22Rv1 (cell line): Measurements from ENCODE around the gene AOPEP.

Experiments
- H3K27ac ChIP-seq: fragments of 450-650 bp; 2 replicates; pipeline ENCODE4 v1.5.1; 2017
- ZFX ChIP-seq: fragments of 450-650 bp; IDR thresholded peaks from 2 replicates; pipeline ENCODE4 v1.6.1; 2017; ENCODE audit warnings: antibody characterized with exemption, borderline replicate concordance
- TF ChIP-seq, protein P1 (sequence below): fragments of 450-650 bp; IDR thresholded peaks from 2 replicates; pipeline ENCODE4 v1.5.1; 2017; ENCODE audit warnings: mild to moderate bottlenecking

Gene AOPEP

DNA sequence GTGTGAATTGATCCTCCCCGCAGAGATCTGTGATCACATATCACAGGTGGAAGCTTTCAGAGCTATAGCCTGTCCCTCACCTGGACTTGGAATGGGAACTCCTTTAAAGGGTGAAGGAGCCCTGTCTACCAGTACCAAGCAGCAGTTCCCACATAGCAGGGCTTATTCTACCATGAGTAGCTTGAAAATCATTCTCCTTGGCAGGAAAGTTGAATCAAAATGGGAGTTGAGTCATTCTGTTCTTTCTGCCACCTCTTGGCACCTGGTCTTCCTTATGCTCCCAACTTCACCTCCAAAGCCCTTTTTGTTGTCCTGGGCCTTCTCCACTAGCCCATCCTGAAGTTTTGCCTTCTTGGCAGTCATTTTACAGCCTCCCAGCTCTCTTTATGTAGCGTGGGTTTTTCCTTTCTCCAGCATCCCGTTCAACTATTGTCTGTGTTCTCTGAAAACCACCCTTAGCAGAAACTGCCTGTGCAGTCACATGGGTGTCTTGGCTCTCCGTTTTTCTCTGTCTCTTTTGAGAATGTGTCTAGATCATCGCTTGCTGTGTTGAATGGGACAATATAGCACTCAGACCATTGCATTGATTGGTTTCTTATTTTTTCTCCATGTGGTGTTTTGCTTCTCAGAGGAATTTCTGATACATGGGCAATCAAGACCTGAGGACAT, 222.2 kb downstream of the AOPEP start:
- TF ChIP-seq ZFX, result no peak
- TF ChIP-seq, protein P1, sequence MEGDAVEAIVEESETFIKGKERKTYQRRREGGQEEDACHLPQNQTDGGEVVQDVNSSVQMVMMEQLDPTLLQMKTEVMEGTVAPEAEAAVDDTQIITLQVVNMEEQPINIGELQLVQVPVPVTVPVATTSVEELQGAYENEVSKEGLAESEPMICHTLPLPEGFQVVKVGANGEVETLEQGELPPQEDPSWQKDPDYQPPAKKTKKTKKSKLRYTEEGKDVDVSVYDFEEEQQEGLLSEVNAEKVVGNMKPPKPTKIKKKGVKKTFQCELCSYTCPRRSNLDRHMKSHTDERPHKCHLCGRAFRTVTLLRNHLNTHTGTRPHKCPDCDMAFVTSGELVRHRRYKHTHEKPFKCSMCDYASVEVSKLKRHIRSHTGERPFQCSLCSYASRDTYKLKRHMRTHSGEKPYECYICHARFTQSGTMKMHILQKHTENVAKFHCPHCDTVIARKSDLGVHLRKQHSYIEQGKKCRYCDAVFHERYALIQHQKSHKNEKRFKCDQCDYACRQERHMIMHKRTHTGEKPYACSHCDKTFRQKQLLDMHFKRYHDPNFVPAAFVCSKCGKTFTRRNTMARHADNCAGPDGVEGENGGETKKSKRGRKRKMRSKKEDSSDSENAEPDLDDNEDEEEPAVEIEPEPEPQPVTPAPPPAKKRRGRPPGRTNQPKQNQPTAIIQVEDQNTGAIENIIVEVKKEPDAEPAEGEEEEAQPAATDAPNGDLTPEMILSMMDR, result no peak

DNA sequence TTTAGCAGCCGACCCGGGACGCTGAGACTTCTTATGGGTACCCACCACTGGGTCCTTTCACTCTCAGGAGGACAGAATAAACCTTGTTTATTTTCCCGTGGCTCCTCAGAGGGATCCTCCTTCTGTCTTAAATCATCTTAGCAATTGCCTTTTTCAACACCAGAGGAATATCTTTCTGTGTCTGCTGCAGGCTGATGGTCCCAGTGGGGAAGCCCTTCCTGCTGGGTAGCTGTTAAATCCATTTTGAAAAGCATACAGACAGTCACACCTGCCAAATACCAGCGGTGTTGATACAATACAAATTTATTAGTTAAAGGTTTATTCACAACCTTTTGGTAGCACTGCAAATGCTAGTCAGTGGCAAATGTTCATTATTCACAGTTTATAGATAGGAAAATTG, 222.9 kb downstream of the AOPEP start:
- TF ChIP-seq, protein P1, result no peak
- no peak overlapping the region for H3K27ac ChIP-seq

More for the DNA sequence above, 222.2 kb downstream of the AOPEP start:
- H3K27ac ChIP-seq, result no peak overlapping the region

DNA sequence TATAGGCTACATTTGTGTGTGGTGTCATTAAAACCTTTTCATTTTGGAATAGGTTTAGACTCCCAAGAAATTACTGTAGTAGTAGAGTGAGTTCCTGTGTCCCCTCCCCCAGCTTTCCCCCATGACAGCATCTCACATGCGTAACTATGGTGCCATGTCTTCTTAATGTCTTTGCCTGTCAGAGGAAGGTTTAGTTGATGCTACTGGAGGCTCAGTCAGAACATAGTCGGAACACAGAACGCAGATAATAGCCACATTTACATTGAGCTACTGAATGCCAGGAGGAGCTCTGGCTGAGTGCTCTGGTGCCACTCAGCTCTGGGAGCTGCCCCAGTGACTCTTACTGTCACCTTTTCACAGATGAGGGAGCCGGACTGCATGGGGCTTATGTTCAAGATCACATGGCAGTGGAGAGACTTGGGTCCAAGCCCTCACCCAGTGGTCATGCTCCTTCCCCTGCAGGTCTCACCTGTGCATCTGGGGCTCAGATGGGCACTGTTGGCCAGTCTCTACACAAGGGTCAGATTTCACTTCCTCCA, 223.6 kb downstream of the AOPEP start:
- TF ChIP-seq ZFX, result no peak
- TF ChIP-seq, protein P1, result no peak
- H3K27ac ChIP-seq, result peak overlapping the region; percentile 57

DNA sequence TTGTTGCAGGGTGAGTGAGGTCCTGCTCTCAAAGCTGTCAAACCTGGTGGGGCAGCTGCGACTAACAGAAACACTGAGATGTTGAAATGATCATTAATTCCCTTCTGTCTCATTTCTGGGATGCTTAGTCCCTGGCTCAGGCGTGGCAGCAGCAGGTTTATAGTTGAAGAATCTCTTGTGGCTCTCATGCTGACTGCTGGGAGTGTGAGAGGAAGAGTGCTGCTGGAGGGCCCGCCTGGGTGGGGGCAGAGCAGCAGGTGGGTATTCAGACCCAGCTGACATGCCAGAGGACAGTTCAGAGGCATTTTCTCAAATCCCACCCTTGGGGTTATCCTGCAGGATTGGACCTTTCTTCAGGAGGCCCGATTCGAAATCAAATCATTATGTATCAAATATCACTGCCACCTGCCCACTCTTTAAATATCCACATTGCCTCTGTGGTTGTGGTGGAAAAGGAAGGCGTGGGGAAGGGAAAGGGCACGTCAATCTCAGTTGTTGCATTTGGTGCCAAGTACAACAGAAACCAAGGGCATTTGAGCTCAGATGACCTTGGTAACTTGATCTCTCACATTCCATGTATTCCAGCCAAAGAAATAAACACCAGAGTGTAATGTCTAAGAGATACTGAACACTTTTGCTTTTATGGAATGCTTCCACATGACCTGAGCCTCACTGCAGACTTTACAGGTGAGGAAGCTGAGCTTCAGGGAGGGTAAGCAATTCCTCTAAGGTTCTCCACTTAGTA, 224.3 kb downstream of the AOPEP start:
- H3K27ac ChIP-seq, result peak overlapping the region; percentile 57
- no peak for TF ChIP-seq ZFX

DNA sequence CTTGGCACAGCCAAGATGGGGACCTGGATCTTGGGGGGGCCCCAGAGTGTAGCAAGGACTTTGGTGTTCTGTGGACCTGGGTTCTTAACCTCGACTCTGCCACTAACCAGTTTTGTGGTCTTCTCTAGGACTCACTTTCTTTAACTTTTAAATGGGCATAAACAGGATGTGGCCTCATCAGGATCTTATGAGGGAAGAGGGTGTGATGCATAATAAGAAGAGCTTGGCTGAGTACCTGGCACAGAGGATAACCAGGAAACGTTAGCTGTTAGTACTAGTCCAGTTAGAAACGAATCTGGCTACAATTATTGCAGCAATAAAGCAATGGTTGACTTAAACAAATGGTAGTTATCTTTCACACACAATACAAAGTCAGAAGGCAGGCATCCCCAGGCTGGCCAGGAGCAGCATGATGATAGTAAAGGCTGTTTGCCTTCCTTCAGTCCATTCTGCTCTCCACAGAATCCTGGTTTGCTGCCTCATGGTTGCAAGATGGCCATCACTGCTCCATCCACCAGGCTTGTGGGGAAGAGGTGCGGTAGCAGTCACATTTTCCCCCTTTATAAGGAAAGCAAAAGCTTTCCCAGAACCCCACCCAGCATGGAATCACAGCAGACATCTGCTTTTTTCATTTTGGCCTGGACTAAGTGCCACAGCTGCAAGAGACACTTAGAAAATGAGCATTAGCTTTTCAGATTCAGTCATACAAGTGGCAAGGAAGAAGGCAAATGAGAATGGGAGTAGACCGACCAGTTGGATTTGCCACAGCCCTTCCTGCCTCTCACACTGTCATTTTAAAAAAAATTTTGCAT, 225.0 kb downstream of the AOPEP start:
- TF ChIP-seq, protein P1, result no peak
- no peak for TF ChIP-seq ZFX
- peak overlapping the region; percentile 57 for H3K27ac ChIP-seq

DNA sequence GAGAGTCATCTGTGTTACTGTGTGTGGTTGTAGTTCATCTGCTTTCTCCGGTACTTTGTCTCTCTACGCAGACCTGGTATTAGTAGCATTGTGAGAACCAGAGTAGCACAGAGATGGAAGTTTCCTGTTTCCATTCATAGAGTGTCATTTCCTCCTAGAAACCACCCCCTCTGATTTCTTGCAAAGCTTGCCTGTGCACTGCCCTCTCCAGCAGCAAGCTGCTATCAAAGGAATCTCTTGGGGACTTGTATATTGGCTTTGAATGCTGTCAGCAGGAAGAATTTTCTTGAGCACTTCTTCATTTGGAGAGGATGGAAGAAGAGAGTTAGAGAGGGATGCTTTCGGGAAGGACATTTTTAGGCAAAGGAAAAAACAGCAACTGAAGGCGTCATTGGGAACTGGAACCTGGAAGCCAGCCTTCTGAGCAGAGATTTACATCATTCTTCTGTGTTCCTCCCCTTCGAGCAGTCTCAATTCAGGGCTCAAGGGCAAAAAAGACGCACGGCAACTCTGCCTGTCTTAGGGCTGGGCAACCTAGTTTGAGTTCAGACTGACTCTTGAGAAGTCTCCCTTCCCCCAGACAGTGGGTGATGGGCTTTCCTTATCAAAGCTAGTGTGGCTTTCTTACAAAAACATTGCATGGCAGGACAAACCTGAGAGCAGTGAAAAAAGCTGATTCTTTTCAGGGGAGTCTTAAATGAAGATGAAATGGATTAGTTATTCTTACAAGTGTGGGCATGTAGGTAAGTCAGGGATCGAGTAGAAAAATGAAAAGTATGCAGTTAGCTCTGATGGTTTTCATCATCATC, 226.3 kb downstream of the AOPEP start:
- TF ChIP-seq, protein P1, result no peak
- TF ChIP-seq ZFX, result no peak
- no peak overlapping the region for H3K27ac ChIP-seq

DNA sequence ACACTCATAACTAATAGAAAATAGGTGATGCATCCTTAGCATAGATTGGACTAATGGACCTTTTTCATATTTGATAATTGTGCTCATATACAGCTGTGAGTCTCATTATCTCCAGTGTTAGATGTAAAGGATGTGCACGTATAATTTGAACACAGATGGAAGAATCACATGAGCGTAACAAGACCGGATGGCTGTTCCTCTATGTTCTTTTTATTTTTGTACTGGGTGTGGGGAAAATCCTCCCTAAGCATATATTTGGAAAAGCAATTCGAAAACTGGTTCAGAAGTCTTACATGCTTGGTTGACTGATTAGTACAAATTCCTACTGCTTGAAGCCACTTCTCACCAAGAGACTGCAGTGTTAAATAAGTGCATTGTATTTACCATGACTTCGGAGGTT, 230.2 kb downstream of the AOPEP start:
- H3K27ac ChIP-seq, result no peak overlapping the region
- TF ChIP-seq, protein P1, result no peak
- no peak for TF ChIP-seq ZFX
